D721Med (cell line): ENCODE results near the gene BOLA2B.
"Not testable (repeated sequence)": the region's sequence is repeated elsewhere in the genome, so short reads cannot be mapped to it uniquely, and the experiment has no call there.

Source experiments
- DNase-seq: peaks from one replicate; pipeline ENCODE4 v3.0.0; 2011; ENCODE audit warnings: low spot score; ENCODE audit not compliant: insufficient read length
- FAIRE-seq: peaks from 2 replicates; lab custom pipeline; 2011; peaks lifted over from hg19 to GRCh38; lab: Jason Lieb, UNC
- TF ChIP-seq, protein P1 (sequence below): IDR thresholded peaks from 2 replicates; pipeline ENCODE4 v1.5.1; 2012; ENCODE audit warnings: mild to moderate bottlenecking, control low read depth; ENCODE audit not compliant: insufficient read depth; ENCODE audit errors: missing control alignments

The BOLA2B gene

DNA sequence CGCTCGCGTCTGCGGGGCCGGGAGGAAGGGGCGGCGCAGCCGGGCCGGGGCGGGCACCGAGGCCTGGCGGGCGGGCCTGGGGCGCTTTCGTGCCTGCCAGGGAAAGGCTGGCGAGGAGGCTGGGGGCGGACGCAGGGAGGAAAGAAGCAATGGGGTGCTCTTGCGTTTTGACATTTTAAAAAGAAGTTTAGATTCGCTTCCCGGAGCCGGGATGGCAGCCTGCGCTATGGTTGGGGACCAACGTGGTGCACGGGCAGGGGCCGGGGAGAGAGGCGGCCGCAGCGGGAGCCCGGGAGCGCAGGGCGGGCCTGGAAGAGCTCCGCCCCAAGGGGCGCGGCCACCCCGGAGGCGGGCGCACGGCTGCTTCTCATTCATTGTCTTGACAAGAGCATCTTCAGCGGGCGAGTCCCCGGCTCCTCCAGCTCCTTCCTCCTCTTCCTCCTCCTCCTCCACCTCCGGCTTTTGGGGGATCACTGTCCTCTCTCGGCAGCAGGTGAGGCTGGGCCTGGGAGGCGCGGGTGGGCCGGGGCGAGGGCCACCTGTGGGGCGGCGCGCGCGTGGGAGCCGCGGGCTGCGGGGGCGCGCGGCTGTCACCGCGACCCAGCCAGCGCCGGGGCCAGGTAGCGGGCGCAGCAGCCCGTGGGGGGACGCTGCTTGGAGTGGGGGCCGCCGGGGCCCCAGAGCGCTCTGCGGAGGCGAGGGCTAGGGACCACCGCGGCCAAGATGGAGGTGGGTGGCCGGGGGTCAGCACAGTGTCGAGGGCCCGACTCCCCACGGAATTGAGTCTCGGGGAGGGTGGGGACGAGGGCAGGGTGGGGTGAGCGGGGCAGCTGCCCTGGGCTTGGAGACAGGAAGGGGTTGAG lies 10.0 kb downstream of the BOLA2B start, which contains the start of gene CORO1A:
Gene CORO1A, plus strand, starts transcription at position 370 of the 863 bp plus-strand sequence. CDS start 1,608 bp downstream, outside the sequence.
- TF ChIP-seq, protein P1, sequence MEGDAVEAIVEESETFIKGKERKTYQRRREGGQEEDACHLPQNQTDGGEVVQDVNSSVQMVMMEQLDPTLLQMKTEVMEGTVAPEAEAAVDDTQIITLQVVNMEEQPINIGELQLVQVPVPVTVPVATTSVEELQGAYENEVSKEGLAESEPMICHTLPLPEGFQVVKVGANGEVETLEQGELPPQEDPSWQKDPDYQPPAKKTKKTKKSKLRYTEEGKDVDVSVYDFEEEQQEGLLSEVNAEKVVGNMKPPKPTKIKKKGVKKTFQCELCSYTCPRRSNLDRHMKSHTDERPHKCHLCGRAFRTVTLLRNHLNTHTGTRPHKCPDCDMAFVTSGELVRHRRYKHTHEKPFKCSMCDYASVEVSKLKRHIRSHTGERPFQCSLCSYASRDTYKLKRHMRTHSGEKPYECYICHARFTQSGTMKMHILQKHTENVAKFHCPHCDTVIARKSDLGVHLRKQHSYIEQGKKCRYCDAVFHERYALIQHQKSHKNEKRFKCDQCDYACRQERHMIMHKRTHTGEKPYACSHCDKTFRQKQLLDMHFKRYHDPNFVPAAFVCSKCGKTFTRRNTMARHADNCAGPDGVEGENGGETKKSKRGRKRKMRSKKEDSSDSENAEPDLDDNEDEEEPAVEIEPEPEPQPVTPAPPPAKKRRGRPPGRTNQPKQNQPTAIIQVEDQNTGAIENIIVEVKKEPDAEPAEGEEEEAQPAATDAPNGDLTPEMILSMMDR, result no peak
- FAIRE-seq (no peak), DNase-seq (peak; percentile 86)

GRCh38 chr16:30180741-30181140 lies 12.7 kb downstream of the BOLA2B start:
- TF ChIP-seq, protein P1, result no peak
- DNase-seq, result no peak
- no peak for FAIRE-seq

DNA sequence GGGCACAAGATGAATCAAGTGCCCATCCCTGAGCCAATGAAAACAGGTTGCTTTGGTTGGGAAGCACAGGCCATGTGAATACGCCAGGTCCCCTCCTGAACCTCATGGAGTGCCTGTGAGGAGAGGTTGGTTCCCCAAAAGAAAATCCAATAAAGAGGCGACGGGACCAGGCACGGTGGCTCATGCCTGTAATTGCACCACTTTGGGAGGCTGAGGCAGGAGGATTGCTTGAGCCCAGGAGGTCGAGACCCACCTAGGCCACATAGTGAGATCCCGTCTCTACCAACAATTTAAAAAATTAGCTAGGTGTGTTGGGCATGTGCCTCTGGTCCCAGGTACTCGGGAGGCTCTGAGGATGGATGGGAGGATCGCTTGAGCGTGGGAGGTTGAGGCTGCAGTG lies 13.5 kb downstream of the BOLA2B start:
- TF ChIP-seq, protein P1, result no peak
- DNase-seq, result no peak
- no peak for FAIRE-seq

DNA sequence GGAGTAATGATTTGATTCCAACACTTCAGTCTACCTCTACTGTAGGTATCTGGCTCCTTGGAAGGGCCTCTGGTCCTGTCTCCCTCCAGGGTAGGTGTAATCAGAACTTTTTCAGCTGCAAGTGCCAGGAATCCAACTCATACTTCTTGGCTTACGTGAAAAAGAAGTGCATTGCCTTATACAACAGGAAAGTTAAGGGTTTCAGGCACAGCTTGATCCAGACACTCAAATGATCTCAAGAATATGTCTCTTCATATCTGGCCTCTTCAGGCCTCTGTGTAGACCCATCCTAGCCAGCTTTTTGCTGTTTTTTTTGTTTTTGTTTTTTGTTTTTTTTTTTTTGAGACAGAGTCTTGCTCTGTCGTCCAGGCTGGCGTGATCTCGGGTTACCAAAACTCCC lies 14.3 kb downstream of the BOLA2B start:
- no peak for FAIRE-seq

DNA sequence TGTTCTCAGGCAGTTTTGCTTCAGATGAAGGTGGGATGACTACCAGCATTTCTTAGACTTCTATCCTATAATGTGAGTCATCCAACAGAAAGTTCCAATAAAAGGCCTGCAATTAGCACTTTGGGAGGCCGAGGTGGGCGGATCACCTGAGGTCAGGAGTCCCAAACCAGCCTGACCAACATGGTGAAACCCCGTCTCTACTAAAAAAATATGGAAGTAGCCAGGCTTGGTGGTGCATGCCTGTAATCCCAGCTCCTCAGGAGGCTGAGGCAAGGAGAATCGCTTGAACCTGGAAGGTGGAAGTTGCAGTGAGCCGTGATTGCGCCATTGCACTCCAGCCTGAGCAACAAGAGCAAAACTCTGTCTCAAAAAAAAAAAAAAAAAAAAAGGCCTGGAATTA lies 16.6 kb downstream of the BOLA2B start:
- DNase-seq, FAIRE-seq: not testable (repeated sequence)

More for the DNA sequence above, 14.3 kb downstream of the BOLA2B start:
- TF ChIP-seq, protein P1, result no peak
- no peak for DNase-seq

DNA sequence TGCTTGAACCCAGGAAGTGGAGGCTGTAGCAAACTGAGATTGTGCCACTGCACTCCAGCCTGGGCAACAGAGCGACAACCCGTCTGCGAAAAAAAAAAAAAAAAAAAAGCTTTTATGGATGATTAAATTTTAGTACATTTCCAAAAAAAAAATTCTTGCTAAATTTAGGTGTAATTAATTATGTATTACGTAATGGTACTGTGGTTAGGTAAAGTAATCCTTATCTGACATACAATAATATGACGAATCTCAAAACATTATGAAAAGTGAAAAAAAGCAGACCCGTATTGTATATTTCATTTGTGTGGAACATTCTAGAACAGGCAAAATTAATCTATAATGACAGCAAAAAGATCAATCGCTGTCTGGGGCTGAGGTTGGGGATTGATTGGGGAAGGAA lies 20.4 kb downstream of the BOLA2B start:
- FAIRE-seq (no peak), DNase-seq (no peak)
- TF ChIP-seq, protein P1, result no peak

DNA sequence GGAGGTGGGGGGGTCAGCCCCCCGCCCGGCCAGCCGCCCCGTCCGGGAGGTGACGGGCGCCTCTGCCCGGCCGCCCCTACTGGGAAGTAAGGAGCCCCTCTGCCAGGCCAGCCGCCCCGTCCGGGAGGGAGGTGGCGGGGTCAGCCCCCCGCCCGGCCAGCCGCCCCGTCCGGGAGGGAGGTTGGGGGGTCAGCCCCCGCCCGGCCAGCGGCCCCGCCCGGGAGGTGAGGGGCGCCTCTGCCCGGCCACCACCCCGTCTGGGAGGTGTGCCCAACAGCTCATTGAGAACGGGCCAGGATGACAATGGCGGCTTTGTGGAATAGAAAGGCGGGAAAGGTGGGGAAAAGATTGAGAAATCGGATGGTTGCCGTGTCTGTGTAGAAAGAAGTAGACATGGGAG lies 23.3 kb downstream of the BOLA2B start:
- not testable (repeated sequence) for FAIRE-seq, DNase-seq

DNA sequence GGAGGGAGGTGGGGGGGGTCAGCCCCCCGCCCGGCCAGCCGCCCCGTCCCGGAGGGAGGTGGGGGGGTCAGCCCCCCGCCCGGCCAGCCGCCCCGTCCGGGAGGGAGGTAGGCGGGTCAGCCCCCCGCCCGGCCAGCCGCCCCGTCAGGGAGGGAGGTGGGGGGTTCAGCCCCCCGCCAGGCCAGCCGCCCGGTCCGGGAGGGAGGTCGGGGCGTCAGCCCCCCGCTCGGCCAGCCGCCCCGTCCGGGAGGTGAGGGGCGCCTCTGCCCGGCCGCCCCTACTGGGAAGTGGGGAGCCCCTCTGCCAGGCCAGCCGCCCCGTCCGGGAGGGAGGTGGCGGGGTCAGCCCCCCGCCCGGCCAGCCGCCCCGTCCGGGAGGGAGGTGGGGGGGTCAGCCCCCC lies 24.1 kb downstream of the BOLA2B start:
- FAIRE-seq, DNase-seq: not testable (repeated sequence)

- not testable (repeated sequence) for FAIRE-seq, DNase-seq
These were observed 24.7 kb downstream of the BOLA2B start for GRCh38 chr16:30168746-30169145.
